ENCODE results near the gene NCAM2.

Gene NCAM2

DNA sequence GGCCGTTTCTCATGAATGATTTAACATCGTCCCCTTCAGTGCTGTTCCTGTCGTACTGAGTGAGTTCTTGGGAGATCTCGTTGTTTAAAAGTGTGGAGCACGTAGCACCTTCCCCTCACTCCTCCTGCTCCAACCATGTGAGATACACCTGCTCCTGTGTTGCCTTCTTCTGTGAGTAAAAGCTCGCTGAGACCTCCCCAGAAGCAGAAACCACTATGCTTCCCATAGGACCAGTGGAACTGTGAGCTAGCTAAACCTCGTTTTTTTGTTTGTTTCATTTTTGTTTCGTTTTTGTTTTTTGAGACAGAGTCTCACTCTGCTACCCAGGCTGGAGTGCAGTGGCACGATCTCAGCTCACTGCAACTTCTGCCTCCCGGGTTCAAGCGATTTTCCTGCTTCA is 198.6 kb downstream of the NCAM2 start:
- no peak for TF ChIP-seq CTCF (IDR thresholded peaks at IDR 0.05; ENCODE audit: extremely low read depth, missing control alignments)
- no peak for DNase-seq (ENCODE audit: low spot score)

- no peak for DNase-seq (ENCODE audit: low spot score)
- no peak for TF ChIP-seq CTCF (IDR thresholded peaks at IDR 0.05; ENCODE audit: extremely low read depth, missing control alignments)
These were observed 201.3 kb downstream of the NCAM2 start for GRCh38 chr21:21199342-21200102.

GRCh38 chr21:21200103-21200938 is 202.1 kb downstream of the NCAM2 start:
- no peak for TF ChIP-seq CTCF (IDR thresholded peaks at IDR 0.05; ENCODE audit: extremely low read depth, missing control alignments)
- no peak for DNase-seq (ENCODE audit: low spot score)

DNA sequence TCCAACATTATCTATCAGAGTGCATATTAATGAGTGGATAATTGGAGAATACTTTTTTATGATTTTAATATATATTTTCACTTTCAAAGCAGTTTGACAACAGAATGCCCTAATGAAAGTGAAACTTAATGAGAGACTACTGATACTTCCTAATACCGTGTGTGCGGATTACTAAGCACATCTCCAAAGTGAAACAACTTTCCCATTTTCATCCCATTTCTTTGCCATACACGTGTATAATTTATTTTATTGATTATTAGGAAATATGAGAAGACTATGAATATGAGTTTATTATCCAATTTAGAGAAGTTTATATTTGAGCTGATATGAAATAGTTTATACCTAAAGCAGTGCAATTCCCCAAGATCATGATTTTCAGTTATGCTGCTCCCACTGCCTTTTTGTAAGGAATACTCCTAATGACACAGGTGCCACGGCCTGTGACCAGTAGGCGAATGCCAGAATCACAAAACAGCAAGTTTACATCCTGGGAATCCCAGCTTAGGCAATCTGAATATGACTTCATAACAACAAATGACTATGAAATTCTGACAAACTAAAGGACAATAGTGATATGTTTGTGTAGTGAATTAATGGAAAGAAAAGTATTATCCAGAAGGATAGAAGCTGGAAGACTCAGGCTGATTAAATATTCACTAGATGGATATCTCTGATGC is 202.9 kb downstream of the NCAM2 start:
- no peak for TF ChIP-seq CTCF (IDR thresholded peaks at IDR 0.05; ENCODE audit: extremely low read depth, missing control alignments)
- DNase-seq (ENCODE audit: low spot score): no peak

GRCh38 chr21:21203822-21204339 is 205.7 kb downstream of the NCAM2 start:
- no peak for DNase-seq (ENCODE audit: low spot score)

DNA sequence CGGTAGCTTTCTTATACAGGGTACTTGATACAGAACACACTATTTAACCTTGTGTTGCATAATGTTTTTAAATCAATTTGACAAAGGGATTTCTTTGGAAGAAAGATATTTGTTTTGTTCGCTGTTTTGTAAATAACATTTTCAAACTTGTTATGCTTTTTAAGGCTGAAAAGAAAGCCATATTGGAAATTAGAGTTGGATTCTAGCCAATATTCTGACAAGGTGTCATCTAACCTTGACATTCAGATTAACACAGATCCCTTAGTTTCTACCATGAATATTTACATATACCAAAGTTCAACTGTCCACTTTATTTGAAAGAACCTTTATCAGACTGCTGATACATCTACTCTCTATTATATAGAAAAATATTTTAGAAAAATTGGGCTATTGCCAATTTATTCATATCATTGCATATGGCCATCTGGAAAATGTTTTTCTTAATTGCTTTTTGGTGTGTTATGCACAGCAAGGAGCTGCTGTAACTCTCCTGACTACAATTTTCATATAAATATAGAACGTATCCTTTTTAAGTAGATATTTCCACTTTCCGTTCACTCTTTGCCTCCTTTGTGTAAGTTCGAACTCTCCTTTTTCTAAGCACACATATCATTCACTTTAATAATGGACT is 206.3 kb downstream of the NCAM2 start:
- no peak for TF ChIP-seq CTCF (IDR thresholded peaks at IDR 0.05; ENCODE audit: extremely low read depth, missing control alignments)
- DNase-seq (ENCODE audit: low spot score): no peak

More at GRCh38 chr21:21203822-21204339, 205.7 kb downstream of the NCAM2 start:
- no peak for TF ChIP-seq CTCF (IDR thresholded peaks at IDR 0.05; ENCODE audit: extremely low read depth, missing control alignments)
